Gastroesophageal sphincter (tissue), 3 donors: ENCODE results near the gene KL.

Source experiments
- EP300 ChIP-seq: sonication (generic); formaldehyde crosslinking; IDR thresholded peaks from one replicate; pipeline ENCODE4 v1.6.1; 2017; ENCODE audit warnings: antibody characterized with exemption, mild to moderate bottlenecking
- POLR2A ChIP-seq, 2 donors: fragments of 450-650 bp; IDR thresholded peaks; one replicate each; pipeline ENCODE4 v1.6.1; 2017; ENCODE audit warnings: antibody characterized with exemption in 2 of 2, mild to moderate bottlenecking in 2 of 2, moderate library complexity in 1 of 2
- TF ChIP-seq, protein P1 (sequence below), 4 experiments: fragments of 200-600 bp in 2 of 4; fragments of 450-650 bp in 2 of 4; sonication (generic) in 1 of 4; IDR thresholded peaks; one replicate each; pipeline ENCODE4 v1.5.1; 2017 to 2019; ENCODE audit warnings: antibody characterized with exemption in 4 of 4, mild to moderate bottlenecking in 2 of 4, moderate library complexity in 2 of 4

DNA sequence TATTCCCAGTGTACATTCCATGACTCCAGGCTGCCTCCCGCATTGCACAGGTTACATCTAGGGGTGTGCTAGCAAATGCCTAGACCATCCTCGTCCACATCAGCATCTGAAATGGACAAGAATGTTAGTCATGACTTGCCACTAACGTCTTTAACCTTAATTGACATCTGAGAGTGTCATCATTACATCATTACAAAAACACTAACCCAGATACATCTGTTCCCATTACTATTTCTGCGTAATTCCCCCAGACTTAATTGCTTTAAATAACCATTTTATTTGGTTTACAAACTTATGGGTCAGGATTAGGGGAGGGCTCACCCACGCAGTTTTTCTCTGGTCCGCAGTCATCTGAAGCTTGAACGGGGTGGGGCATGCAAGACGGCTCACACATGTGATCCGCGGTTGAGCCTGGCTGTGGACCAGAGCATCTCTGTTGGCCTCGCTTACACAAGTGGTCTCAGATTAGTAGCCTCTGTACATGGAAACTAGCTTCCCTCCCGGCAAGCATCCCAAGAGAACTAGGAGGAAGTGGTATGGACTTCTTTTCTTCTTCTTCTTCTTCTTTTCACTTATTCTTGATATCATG is 15.9 kb downstream of the KL start:
- TF ChIP-seq EP300 (no peak), POLR2A (IDR thresholded peaks at IDR 0.05) (no peak)
- TF ChIP-seq, protein P1, sequence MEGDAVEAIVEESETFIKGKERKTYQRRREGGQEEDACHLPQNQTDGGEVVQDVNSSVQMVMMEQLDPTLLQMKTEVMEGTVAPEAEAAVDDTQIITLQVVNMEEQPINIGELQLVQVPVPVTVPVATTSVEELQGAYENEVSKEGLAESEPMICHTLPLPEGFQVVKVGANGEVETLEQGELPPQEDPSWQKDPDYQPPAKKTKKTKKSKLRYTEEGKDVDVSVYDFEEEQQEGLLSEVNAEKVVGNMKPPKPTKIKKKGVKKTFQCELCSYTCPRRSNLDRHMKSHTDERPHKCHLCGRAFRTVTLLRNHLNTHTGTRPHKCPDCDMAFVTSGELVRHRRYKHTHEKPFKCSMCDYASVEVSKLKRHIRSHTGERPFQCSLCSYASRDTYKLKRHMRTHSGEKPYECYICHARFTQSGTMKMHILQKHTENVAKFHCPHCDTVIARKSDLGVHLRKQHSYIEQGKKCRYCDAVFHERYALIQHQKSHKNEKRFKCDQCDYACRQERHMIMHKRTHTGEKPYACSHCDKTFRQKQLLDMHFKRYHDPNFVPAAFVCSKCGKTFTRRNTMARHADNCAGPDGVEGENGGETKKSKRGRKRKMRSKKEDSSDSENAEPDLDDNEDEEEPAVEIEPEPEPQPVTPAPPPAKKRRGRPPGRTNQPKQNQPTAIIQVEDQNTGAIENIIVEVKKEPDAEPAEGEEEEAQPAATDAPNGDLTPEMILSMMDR (IDR thresholded peaks at IDR 0.05) = no peak
